ENCODE results near the gene COL13A1.

The COL13A1 gene

DNA sequence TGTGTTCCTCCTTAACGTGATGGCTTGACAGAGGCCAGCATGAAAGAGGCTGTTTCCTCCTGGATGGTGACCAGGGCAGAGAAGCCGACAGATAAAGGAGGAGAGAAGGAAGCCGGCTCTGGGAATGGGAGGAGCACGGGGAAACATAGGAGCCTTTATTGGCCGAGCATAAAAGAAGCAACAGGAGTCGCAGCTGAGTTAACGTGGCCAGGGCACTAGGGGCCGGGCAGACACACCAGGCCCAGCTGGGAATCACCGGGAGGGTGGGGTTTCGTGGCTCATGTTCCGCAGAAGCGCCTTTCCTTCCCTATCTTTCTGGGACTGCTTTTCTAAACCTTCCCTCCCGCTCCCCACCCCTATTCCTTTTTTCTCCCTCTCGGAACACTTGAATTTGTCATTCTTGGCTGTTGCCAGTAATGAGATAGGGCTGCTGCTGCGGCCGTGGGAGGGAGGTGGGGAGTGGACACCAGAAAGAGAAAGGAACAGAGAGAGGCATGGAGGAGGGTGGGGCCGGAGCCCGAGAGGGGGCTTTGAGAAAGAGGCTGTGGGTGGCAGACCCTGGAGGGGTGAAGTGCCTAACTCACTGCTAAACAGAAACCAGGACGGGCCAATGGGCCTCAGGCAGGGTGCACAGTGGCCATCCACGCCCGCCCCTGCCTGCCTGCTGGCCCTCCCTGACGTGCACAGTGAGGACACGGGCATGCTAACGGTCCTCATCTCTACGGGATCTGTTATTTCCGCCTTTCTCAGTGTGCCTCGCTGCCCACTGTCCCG is 65.2 kb downstream of the COL13A1 start:
- ChIA-PET CTCF (interaction anchor here (0.7 kb wide), 1 partner anchor 213 kb away, joined by 3 read pairs; no protein-coding TSS in a partner anchor), POLR2A (ENCODE audit: low non-redundant PET) (no interaction called here)
- no peak for DNase-seq (ENCODE audit: low spot score)
- H3K27ac ChIP-seq = peak overlapping the region; percentile 55
- TF ChIP-seq, protein P1, sequence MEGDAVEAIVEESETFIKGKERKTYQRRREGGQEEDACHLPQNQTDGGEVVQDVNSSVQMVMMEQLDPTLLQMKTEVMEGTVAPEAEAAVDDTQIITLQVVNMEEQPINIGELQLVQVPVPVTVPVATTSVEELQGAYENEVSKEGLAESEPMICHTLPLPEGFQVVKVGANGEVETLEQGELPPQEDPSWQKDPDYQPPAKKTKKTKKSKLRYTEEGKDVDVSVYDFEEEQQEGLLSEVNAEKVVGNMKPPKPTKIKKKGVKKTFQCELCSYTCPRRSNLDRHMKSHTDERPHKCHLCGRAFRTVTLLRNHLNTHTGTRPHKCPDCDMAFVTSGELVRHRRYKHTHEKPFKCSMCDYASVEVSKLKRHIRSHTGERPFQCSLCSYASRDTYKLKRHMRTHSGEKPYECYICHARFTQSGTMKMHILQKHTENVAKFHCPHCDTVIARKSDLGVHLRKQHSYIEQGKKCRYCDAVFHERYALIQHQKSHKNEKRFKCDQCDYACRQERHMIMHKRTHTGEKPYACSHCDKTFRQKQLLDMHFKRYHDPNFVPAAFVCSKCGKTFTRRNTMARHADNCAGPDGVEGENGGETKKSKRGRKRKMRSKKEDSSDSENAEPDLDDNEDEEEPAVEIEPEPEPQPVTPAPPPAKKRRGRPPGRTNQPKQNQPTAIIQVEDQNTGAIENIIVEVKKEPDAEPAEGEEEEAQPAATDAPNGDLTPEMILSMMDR (conservative IDR thresholded peaks at IDR 0.05; ENCODE audit: low read depth) = no peak

DNA sequence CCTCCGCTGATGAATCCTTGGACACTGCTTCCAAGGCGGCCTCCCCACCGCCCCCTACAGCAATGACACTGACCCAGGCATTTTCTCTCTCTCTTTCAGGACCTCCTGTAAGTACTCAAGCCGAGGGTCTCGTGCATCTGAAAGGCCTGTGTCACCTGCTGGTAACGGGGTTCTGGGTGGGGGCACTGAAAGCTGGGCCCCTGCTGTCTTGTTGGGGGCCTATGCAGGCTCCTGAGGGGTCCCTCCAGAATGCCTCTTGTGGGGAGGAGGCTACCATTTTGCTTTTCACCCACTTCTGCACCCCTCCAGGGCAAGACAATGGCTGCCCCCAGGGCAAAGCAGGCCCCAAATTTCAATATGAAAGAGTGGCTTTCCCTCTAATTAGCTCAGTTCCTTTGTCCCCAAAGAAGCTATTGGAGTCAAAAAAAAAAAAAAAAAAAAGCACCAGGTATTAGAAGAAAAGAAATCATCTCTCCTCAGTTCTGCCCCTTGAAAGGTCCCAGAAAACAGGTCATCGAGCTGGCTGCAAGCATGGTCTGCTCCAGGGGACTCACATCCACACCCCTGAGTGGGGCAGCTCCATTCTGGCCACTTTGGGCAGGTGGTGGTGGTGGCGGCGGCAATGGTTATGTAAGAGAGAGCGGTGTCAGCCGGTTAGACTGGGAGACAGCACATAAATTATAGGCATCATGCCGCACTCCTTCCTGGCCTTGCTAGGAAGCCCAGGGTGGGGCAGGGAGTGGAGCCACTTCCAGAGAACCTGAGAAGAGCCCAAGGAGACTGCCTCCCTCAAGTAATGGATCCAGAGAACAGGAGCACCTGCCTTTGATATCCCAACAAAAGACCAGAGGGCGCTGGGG is 66.2 kb downstream of the COL13A1 start:
- POLR2A ChIA-PET (ENCODE audit: low non-redundant PET) = no interaction called here
- TF ChIP-seq, protein P1 (conservative IDR thresholded peaks at IDR 0.05; ENCODE audit: low read depth) = no peak
- CTCF ChIA-PET = interaction anchor here (0.6 to 0.9 kb wide), 4 partner anchors 15 to 103 kb away, joined by 3 to 5 read pairs (median 4); no protein-coding TSS in a partner anchor
- H3K27ac ChIP-seq = no peak overlapping the region; the same call in 1 of the 2 replicates
- no peak for DNase-seq (ENCODE audit: low spot score)

DNA sequence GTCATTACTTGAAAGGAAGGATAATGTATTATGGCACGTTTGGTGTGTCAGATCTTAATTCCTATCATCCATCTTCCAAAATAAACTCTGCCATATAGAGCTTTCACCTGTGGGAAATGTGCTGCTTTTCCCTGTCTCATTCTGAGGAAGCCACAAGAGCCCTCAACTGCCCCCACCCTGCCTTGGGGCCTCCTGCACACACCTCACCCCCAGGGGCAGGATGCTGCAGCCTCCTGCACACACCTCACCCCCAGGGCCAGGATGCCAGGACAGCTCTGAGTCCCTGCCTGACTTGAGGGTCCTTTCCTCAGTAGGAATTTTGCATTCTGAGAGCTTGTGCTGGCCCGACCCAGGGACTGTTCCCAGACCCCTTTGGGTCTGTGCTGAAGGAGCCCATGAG is 67.1 kb downstream of the COL13A1 start:
- CTCF ChIA-PET = interaction anchor here (0.5 to 1.3 kb wide), 3 partner anchors 14 to 184 kb away, joined by 3 to 7 read pairs (median 5); partner anchors contain the start of gene MACROH2A2
- H3K27ac ChIP-seq = peak overlapping the region; percentile 74
- DNase-seq (ENCODE audit: low spot score) = no peak
- POLR2A ChIA-PET (ENCODE audit: low non-redundant PET) = no interaction called here
- TF ChIP-seq, protein P1 (conservative IDR thresholded peaks at IDR 0.05; ENCODE audit: low read depth) = no peak

DNA sequence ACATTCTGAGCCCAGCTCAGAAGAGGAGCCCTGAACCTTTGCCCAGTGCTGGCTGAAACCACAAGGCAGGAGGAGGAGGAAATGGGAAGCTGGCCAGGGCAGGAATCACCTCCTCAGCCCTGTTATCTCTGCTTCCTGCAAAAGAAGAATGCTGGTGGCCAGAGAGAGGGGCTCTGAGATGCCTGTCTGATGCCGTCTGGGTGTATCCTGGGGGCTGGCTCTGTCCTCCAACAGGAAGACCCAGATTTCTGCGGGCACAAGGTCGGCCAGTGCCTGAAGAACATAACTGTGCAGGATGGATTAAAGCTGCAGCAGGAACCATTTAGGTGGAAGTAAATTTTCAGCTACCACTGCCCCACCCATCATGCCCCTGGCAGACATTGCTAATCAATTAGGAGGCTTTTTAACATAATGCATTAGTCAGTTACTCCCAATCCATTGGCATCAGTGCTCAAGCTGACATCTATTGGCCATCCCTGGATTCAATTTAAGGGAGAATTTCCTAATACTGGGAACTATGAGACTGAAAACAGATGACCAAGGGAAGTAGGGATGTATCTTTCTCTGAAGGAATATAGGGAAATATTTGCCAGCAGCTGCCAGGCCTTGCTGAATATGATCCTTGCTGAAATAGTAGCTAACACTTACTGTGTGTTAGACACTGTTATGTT is 67.7 kb downstream of the COL13A1 start:
- DNase-seq (ENCODE audit: low spot score) = peak; percentile 67
- TF ChIP-seq, protein P1 (conservative IDR thresholded peaks at IDR 0.05; ENCODE audit: low read depth) = no peak
- H3K27ac ChIP-seq = peak overlapping the region; percentile 74
- POLR2A ChIA-PET (ENCODE audit: low non-redundant PET) = no interaction called here
- CTCF ChIA-PET = interaction anchor here (0.5 to 1.3 kb wide), 3 partner anchors 64 to 183 kb away, joined by 3 to 7 read pairs (median 5); partner anchors contain the start of gene MACROH2A2

DNA sequence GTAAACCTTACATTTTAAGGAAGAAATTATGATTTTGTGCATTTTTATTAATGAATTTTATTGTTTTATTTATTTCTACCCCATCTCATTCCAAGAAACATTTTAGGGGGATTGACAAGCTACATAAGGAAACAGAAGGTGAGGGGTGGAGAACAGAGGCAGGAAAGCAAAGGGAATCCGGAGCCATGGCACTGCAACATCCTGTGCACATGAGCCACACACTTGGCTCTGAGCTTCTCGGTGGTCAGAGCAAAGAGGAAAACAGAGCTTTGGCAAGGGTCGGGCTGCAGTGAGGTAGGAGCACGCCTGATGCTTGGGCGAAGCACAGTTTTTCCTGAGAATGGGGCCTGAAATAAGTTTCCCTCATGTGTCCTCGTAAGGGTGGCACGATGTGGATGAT is 68.9 kb downstream of the COL13A1 start:
- TF ChIP-seq, protein P1 (conservative IDR thresholded peaks at IDR 0.05; ENCODE audit: low read depth) = no peak
- CTCF ChIA-PET = interaction anchor here (1.5 kb wide), 1 partner anchor 15 kb away, joined by 3 read pairs; no protein-coding TSS in a partner anchor
- no peak for DNase-seq (ENCODE audit: low spot score)
- no peak overlapping the region for H3K27ac ChIP-seq
- POLR2A ChIA-PET (ENCODE audit: low non-redundant PET) = no interaction called here

DNA sequence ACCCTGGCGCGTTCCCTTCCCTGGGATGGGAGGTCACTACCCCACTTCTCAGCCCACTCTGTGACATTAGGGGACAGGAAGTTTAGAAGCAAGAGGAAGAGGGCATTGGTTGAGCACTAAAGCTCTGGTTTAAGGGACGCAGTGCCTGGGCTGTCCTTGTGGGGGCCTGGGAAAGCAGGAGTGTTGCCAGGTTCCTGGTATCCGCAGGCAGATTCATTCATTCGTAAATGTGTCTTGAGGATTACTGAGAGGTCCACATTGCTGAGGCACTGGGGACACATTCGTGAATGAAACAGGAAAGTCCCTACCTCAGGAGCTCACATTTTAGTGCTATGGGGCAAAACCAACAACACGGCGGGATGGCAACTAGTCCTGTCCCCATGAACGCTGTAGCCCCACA is 69.4 kb downstream of the COL13A1 start:
- H3K27ac ChIP-seq = no peak overlapping the region
- ChIA-PET CTCF (interaction anchor here (1.5 kb wide), 1 partner anchor 15 kb away, joined by 3 read pairs; no protein-coding TSS in a partner anchor), POLR2A (ENCODE audit: low non-redundant PET) (no interaction called here)
- TF ChIP-seq, protein P1 (conservative IDR thresholded peaks at IDR 0.05; ENCODE audit: low read depth) = no peak
- no peak for DNase-seq (ENCODE audit: low spot score)
